DND-41 (cell line): ENCODE measurements around the gene CTBP1.

Experiments used
- ATAC-seq: fragments of 200-7000 bp; cut with Tn5 transposase; 3 replicates; pipeline ENCODE4 v1.9.1; 2021; ENCODE audit warnings: low read depth; ENCODE audit not compliant: insufficient read depth
- DNase-seq: peaks from one replicate; pipeline ENCODE4 v3.0.0-alpha.2; 2020
- H2AFZ ChIP-seq: 2 replicates; pipeline ENCODE4 v1.6.0; 2012; ENCODE audit warnings: low read depth, low read length
- H3K27ac ChIP-seq: 2 replicates; pipeline ENCODE4 v1.5.1; 2012; ENCODE audit warnings: low read length, inconsistent platforms
- H3K27me3 ChIP-seq: fragments of 200-600 bp; sonication (generic); 2 replicates; pipeline ENCODE4 v1.6.0; 2012; ENCODE audit warnings: low read length, mild to moderate bottlenecking, inconsistent platforms; ENCODE audit not compliant: insufficient read depth, poor library complexity
- H3K36me3 ChIP-seq: 2 replicates; pipeline ENCODE4 v1.5.1; 2012; ENCODE audit warnings: low read length, inconsistent platforms; ENCODE audit not compliant: insufficient read depth
- H3K4me1 ChIP-seq: 2 replicates; pipeline ENCODE4 v1.5.1; 2012; ENCODE audit warnings: mild to moderate bottlenecking, low read length; ENCODE audit not compliant: insufficient read depth
- H3K4me2 ChIP-seq: 2 replicates; pipeline ENCODE4 v1.6.0; 2012; ENCODE audit warnings: mild to moderate bottlenecking, moderate library complexity, low read length, inconsistent platforms; ENCODE audit not compliant: insufficient read depth
- H3K4me3 ChIP-seq, 2 experiments: fragments of 200-600 bp in 1 of 2; shearing (Covaris generic) in 1 of 2; 2 replicates each; pipeline ENCODE4 v1.5.1; 2012 to 2016; ENCODE audit warnings: inconsistent platforms in 2 of 2, low read length in 2 of 2, mild to moderate bottlenecking in 2 of 2, low read depth in 1 of 2, moderate library complexity in 1 of 2
- H3K79me2 ChIP-seq: 2 replicates; pipeline ENCODE4 v1.6.0; 2012; ENCODE audit warnings: low read length, inconsistent platforms; ENCODE audit not compliant: insufficient read depth
- H3K9ac ChIP-seq: 2 replicates; pipeline ENCODE4 v1.6.0; 2012; ENCODE audit warnings: low read depth, mild to moderate bottlenecking, inconsistent platforms, low read length, moderate library complexity
- H3K9me3 ChIP-seq: 2 replicates; pipeline ENCODE4 v1.5.1; 2012; ENCODE audit warnings: low read length, moderate library complexity, mild to moderate bottlenecking, inconsistent platforms; ENCODE audit not compliant: insufficient read depth, severe bottlenecking
- H4K20me1 ChIP-seq: 2 replicates; pipeline ENCODE4 v1.6.0; 2012; ENCODE audit warnings: low read length; ENCODE audit not compliant: insufficient read depth
- CTCF ChIP-seq: IDR thresholded peaks from 2 replicates; pipeline ENCODE4 v1.5.1; 2012; ENCODE audit warnings: borderline replicate concordance, low read length, moderate library complexity, mild to moderate bottlenecking; ENCODE audit not compliant: poor library complexity, severe bottlenecking; ENCODE audit errors: extremely low read depth
- EZH2 ChIP-seq: IDR thresholded peaks from 3 replicates; pipeline ENCODE4 v1.6.1; 2012; ENCODE audit warnings: borderline replicate concordance, low read depth, mild to moderate bottlenecking, moderate library complexity, low read length, inconsistent platforms; ENCODE audit not compliant: severe bottlenecking

Gene CTBP1

GRCh38 chr4:1208266-1208961 lies 40.5 kb downstream of the CTBP1 start:
- H3K79me2 ChIP-seq, result no peaks in the 10 kb centered on the region
- H3K4me3 ChIP-seq, result no peak overlapping the region
- DNase-seq (no peak), ATAC-seq (peak; percentile 32; the same call in 1 of the 3 replicates)
- no peak overlapping the region for H2AFZ ChIP-seq
- H3K27ac ChIP-seq, result no peak overlapping the region
- no peaks in the 10 kb centered on the region for H3K9me3 ChIP-seq
- no peaks in the 10 kb centered on the region for H3K27me3 ChIP-seq
- H3K4me1 ChIP-seq, result peaks cover 18% of the 10 kb centered on the region
- no peak overlapping the region for H3K9ac ChIP-seq
- no peak for TF ChIP-seq CTCF
- no peak for TF ChIP-seq EZH2
- peaks cover 10% of the 10 kb centered on the region; the same call in 1 of the 2 replicates for H4K20me1 ChIP-seq
- no peak overlapping the region for H3K4me2 ChIP-seq
- H3K36me3 ChIP-seq, result peaks cover 31% of the 10 kb centered on the region

GRCh38 chr4:1207603-1208265 lies 41.2 kb downstream of the CTBP1 start:
- Histone ChIP-seq H3K9ac (no peak overlapping the region), H3K27me3 (no peaks in the 10 kb centered on the region), H3K9me3 (no peaks in the 10 kb centered on the region), H3K4me2 (no peak overlapping the region), H3K79me2 (no peaks in the 10 kb centered on the region), H4K20me1 (peaks cover 5% of the 10 kb centered on the region; the same call in 1 of the 2 replicates), H3K27ac (no peak overlapping the region), H3K36me3 (peaks cover 24% of the 10 kb centered on the region), H3K4me1 (peaks cover 25% of the 10 kb centered on the region), H3K4me3 (no peak overlapping the region), H2AFZ (no peak overlapping the region)
- DNase-seq (no peak), ATAC-seq (no peak)
- TF ChIP-seq CTCF (no peak), EZH2 (no peak)

- Histone ChIP-seq H3K9ac (no peak overlapping the region), H4K20me1 (no peaks in the 10 kb centered on the region), H3K79me2 (no peaks in the 10 kb centered on the region), H3K27me3 (no peaks in the 10 kb centered on the region), H3K9me3 (no peaks in the 10 kb centered on the region), H3K36me3 (peaks cover 18% of the 10 kb centered on the region), H3K27ac (no peak overlapping the region), H3K4me2 (no peak overlapping the region), H3K4me3 (no peak overlapping the region), H3K4me1 (peaks cover 31% of the 10 kb centered on the region), H2AFZ (no peak overlapping the region)
- no peak for DNase-seq
- no peak for ATAC-seq
- no peak for TF ChIP-seq CTCF
- no peak for TF ChIP-seq EZH2
Observed at GRCh38 chr4:1207157-1207470, 41.8 kb downstream of the CTBP1 start.
